Lower leg skin (tissue), 3 donors: Measurements from ENCODE around the gene SEC61A2.

Experiments used
- CTCF ChIP-seq, 3 donors: fragments of 450-650 bp; IDR thresholded peaks; one replicate each; pipeline ENCODE4 v1.5.1; 2016; ENCODE audit warnings: antibody characterized with exemption in 3 of 3, mild to moderate bottlenecking in 3 of 3, moderate library complexity in 2 of 3
- POLR2A ChIP-seq, 2 donors: fragments of 450-650 bp; IDR thresholded peaks; one replicate each; pipeline ENCODE4 v1.6.1; 2016 to 2017; ENCODE audit warnings: antibody characterized with exemption in 2 of 2, mild to moderate bottlenecking in 1 of 2, moderate library complexity in 1 of 2

GRCh38 chr10:12208460-12208859, 79.0 kb downstream of the SEC61A2 start:
- TF ChIP-seq CTCF (IDR thresholded peaks at IDR 0.05) = no peak
- no peak for TF ChIP-seq POLR2A (IDR thresholded peaks at IDR 0.05)
